Measurements from ENCODE around the gene ASB18.

The ASB18 gene

GRCh38 chr2:236215761-236216333 is 48.4 kb downstream of the ASB18 start:
- Histone ChIP-seq H3K27ac (ENCODE audit: low read depth, low read length) (no peak overlapping the region), H3K4me1 (ENCODE audit: control insufficient read depth, low read depth, low read length) (no peaks in the 10 kb centered on the region), H4K5ac (ENCODE audit: low read length) (no peak overlapping the region), H3K9ac (ENCODE audit: low read length) (no peak overlapping the region), H3K56ac (ENCODE audit: low read length) (no peak overlapping the region), H2BK15ac (replicated peaks; ENCODE audit: low read depth) (no peak overlapping the region), H3K79me1 (ENCODE audit: low read length) (no peaks in the 10 kb centered on the region), H3K4me3 (ENCODE audit: low read length) (no peak overlapping the region), H3K79me2 (ENCODE audit: control insufficient read depth, insufficient read depth, low read length) (no peaks in the 10 kb centered on the region), H3K18ac (ENCODE audit: low read length) (no peak overlapping the region), H2AK5ac (ENCODE audit: low read length) (no peak overlapping the region), H3K36me3 (ENCODE audit: control insufficient read depth, insufficient read depth, low read length) (no peaks in the 10 kb centered on the region), H3K4ac (ENCODE audit: low read depth, low read length) (no peak overlapping the region), H2BK120ac (ENCODE audit: low read depth, low read length) (no peak overlapping the region), H2BK5ac (ENCODE audit: low read length) (no peak overlapping the region), H3K4me2 (ENCODE audit: low read length) (no peak overlapping the region), H3K23ac (ENCODE audit: low read length) (no peak overlapping the region), H3K27me3 (ENCODE audit: insufficient read depth, low read length, poor library complexity) (no peaks in the 10 kb centered on the region), H4K8ac (ENCODE audit: low read depth, low read length) (no peak overlapping the region)
- WGBS (ENCODE audit: extremely low coverage, insufficient coverage, low lambda C conversion rate): no CpG with 5 or more reads among the region's 12 CpGs
- DNase-seq: no peak

GRCh38 chr2:236215196-236215595 is 49.0 kb downstream of the ASB18 start:
- H3K36me3 ChIP-seq (ENCODE audit: control insufficient read depth, insufficient read depth, low read length): no peaks in the 10 kb centered on the region
- no peaks in the 10 kb centered on the region for H3K79me2 ChIP-seq (ENCODE audit: control insufficient read depth, insufficient read depth, low read length)
- H2AK5ac ChIP-seq (ENCODE audit: low read length): no peak overlapping the region
- H2BK5ac ChIP-seq (ENCODE audit: low read length): no peak overlapping the region
- no peak overlapping the region for H3K4ac ChIP-seq (ENCODE audit: low read depth, low read length)
- H3K18ac ChIP-seq (ENCODE audit: low read length): no peak overlapping the region
- H3K27ac ChIP-seq (ENCODE audit: low read depth, low read length): no peak overlapping the region
- H3K9ac ChIP-seq (ENCODE audit: low read length): no peak overlapping the region
- no peak overlapping the region for H4K8ac ChIP-seq (ENCODE audit: low read depth, low read length)
- no peak overlapping the region for H3K56ac ChIP-seq (ENCODE audit: low read length)
- H3K4me3 ChIP-seq (ENCODE audit: low read length): no peak overlapping the region
- no peaks in the 10 kb centered on the region for H3K4me1 ChIP-seq (ENCODE audit: control insufficient read depth, low read depth, low read length)
- no peak overlapping the region for H3K23ac ChIP-seq (ENCODE audit: low read length)
- H4K5ac ChIP-seq (ENCODE audit: low read length): no peak overlapping the region
- H3K27me3 ChIP-seq (ENCODE audit: insufficient read depth, low read length, poor library complexity): no peaks in the 10 kb centered on the region
- DNase-seq: no peak
- H2BK15ac ChIP-seq (replicated peaks; ENCODE audit: low read depth): no peak overlapping the region
- WGBS (ENCODE audit: extremely low coverage, insufficient coverage, low lambda C conversion rate): no CpG with 5 or more reads among the region's 6 CpGs
- H2BK120ac ChIP-seq (ENCODE audit: low read depth, low read length): no peak overlapping the region
- no peak overlapping the region for H3K4me2 ChIP-seq (ENCODE audit: low read length)
- H3K79me1 ChIP-seq (ENCODE audit: low read length): no peaks in the 10 kb centered on the region

GRCh38 chr2:236214376-236214995 is 49.7 kb downstream of the ASB18 start:
- no peaks in the 10 kb centered on the region for H3K36me3 ChIP-seq (ENCODE audit: control insufficient read depth, insufficient read depth, low read length)
- H4K5ac ChIP-seq (ENCODE audit: low read length): no peak overlapping the region
- H3K4me2 ChIP-seq (ENCODE audit: low read length): no peak overlapping the region
- H2BK120ac ChIP-seq (ENCODE audit: low read depth, low read length): no peak overlapping the region
- WGBS (ENCODE audit: extremely low coverage, insufficient coverage, low lambda C conversion rate): no CpG with 5 or more reads among the region's 92 CpGs
- no peak overlapping the region for H3K4me3 ChIP-seq (ENCODE audit: low read length)
- no peaks in the 10 kb centered on the region for H3K79me2 ChIP-seq (ENCODE audit: control insufficient read depth, insufficient read depth, low read length)
- H3K4me1 ChIP-seq (ENCODE audit: control insufficient read depth, low read depth, low read length): no peaks in the 10 kb centered on the region
- no peak overlapping the region for H3K56ac ChIP-seq (ENCODE audit: low read length)
- no peak overlapping the region for H2AK5ac ChIP-seq (ENCODE audit: low read length)
- H3K79me1 ChIP-seq (ENCODE audit: low read length): no peaks in the 10 kb centered on the region
- H3K27ac ChIP-seq (ENCODE audit: low read depth, low read length): no peak overlapping the region
- no peak overlapping the region for H2BK5ac ChIP-seq (ENCODE audit: low read length)
- no peak overlapping the region for H3K18ac ChIP-seq (ENCODE audit: low read length)
- no peak for DNase-seq
- H2BK15ac ChIP-seq (replicated peaks; ENCODE audit: low read depth): no peak overlapping the region
- H4K8ac ChIP-seq (ENCODE audit: low read depth, low read length): no peak overlapping the region
- H3K27me3 ChIP-seq (ENCODE audit: insufficient read depth, low read length, poor library complexity): no peaks in the 10 kb centered on the region
- no peak overlapping the region for H3K23ac ChIP-seq (ENCODE audit: low read length)
- H3K4ac ChIP-seq (ENCODE audit: low read depth, low read length): no peak overlapping the region
- no peak overlapping the region for H3K9ac ChIP-seq (ENCODE audit: low read length)

- no peaks in the 10 kb centered on the region for H3K79me2 ChIP-seq (ENCODE audit: control insufficient read depth, insufficient read depth, low read length)
- H2BK5ac ChIP-seq (ENCODE audit: low read length): no peak overlapping the region
- no peak overlapping the region for H3K4ac ChIP-seq (ENCODE audit: low read depth, low read length)
- no peak overlapping the region for H3K4me3 ChIP-seq (ENCODE audit: low read length)
- H3K4me2 ChIP-seq (ENCODE audit: low read length): no peak overlapping the region
- no peaks in the 10 kb centered on the region for H3K79me1 ChIP-seq (ENCODE audit: low read length)
- no peak overlapping the region for H3K27ac ChIP-seq (ENCODE audit: low read depth, low read length)
- no peak overlapping the region for H3K56ac ChIP-seq (ENCODE audit: low read length)
- H4K5ac ChIP-seq (ENCODE audit: low read length): no peak overlapping the region
- H3K4me1 ChIP-seq (ENCODE audit: control insufficient read depth, low read depth, low read length): no peaks in the 10 kb centered on the region
- no peak overlapping the region for H3K9ac ChIP-seq (ENCODE audit: low read length)
- H4K8ac ChIP-seq (ENCODE audit: low read depth, low read length): no peak overlapping the region
- H2BK15ac ChIP-seq (replicated peaks; ENCODE audit: low read depth): no peak overlapping the region
- no peak for DNase-seq
- H3K36me3 ChIP-seq (ENCODE audit: control insufficient read depth, insufficient read depth, low read length): no peaks in the 10 kb centered on the region
- no peak overlapping the region for H2AK5ac ChIP-seq (ENCODE audit: low read length)
- H2BK120ac ChIP-seq (ENCODE audit: low read depth, low read length): no peak overlapping the region
- WGBS (ENCODE audit: extremely low coverage, insufficient coverage, low lambda C conversion rate): no CpG with 5 or more reads among the region's 25 CpGs
- H3K23ac ChIP-seq (ENCODE audit: low read length): no peak overlapping the region
- H3K27me3 ChIP-seq (ENCODE audit: insufficient read depth, low read length, poor library complexity): no peaks in the 10 kb centered on the region
- no peak overlapping the region for H3K18ac ChIP-seq (ENCODE audit: low read length)
Measured at GRCh38 chr2:236211296-236211695, 52.9 kb downstream of the ASB18 start.

DNA sequence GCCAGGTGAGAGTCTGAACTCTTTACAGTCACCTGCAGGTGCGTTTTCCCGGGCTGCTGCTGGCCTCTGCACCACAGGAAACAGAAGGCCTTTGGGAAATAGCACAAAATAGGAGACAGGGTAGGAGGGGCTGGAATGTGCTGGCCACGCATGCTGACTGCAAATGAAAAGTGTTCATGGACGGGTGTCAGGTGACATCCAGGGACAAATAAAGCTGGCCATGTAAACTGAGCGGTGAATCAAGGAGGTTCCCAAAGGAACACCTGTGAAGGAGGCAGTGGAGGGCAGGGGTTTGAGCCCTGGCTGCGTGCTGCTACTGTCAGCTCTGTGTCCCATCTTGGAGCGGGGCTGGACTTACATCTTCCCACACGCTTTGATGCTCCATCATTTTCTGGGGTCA is 53.7 kb downstream of the ASB18 start:
- WGBS (ENCODE audit: extremely low coverage, insufficient coverage, low lambda C conversion rate): no CpG with 5 or more reads among the region's 8 CpGs
- Histone ChIP-seq H3K18ac (ENCODE audit: low read length) (no peak overlapping the region), H3K36me3 (ENCODE audit: control insufficient read depth, insufficient read depth, low read length) (no peaks in the 10 kb centered on the region), H3K56ac (ENCODE audit: low read length) (no peak overlapping the region), H3K4ac (ENCODE audit: low read depth, low read length) (no peak overlapping the region), H3K79me2 (ENCODE audit: control insufficient read depth, insufficient read depth, low read length) (no peaks in the 10 kb centered on the region), H3K27ac (ENCODE audit: low read depth, low read length) (no peak overlapping the region), H3K4me3 (ENCODE audit: low read length) (no peak overlapping the region), H2BK15ac (replicated peaks; ENCODE audit: low read depth) (no peak overlapping the region), H2BK5ac (ENCODE audit: low read length) (no peak overlapping the region), H3K79me1 (ENCODE audit: low read length) (no peaks in the 10 kb centered on the region), H4K8ac (ENCODE audit: low read depth, low read length) (no peak overlapping the region), H3K4me2 (ENCODE audit: low read length) (no peak overlapping the region), H2AK5ac (ENCODE audit: low read length) (no peak overlapping the region), H3K27me3 (ENCODE audit: insufficient read depth, low read length, poor library complexity) (no peaks in the 10 kb centered on the region), H2BK120ac (ENCODE audit: low read depth, low read length) (no peak overlapping the region), H3K4me1 (ENCODE audit: control insufficient read depth, low read depth, low read length) (no peaks in the 10 kb centered on the region), H3K23ac (ENCODE audit: low read length) (no peak overlapping the region), H4K5ac (ENCODE audit: low read length) (no peak overlapping the region), H3K9ac (ENCODE audit: low read length) (no peak overlapping the region)
- peak; percentile 23 for DNase-seq

DNA sequence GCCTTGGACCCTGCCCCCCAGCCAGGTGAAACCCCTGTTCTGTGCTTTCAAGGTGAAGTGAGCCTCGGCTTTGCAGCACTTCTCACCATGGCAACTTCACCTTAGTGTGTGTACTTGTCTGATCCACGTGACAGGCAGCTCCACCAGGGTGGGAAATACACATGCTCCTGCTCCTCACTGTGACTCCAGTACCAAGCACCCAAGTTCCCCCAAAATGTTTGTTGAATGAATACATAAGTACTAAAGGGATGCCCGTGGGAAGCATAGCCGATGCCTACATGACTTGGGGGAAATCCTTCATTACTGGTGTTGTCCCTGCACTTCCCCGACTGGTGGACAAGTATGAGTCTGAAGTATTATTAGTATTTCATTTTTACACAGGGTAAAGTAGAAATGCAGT is 54.2 kb downstream of the ASB18 start:
- no CpG with 5 or more reads among the region's 5 CpGs for WGBS (ENCODE audit: extremely low coverage, insufficient coverage, low lambda C conversion rate)
- H3K9ac ChIP-seq (ENCODE audit: low read length): no peak overlapping the region

More for the DNA sequence above, 54.2 kb downstream of the ASB18 start:
- H2BK5ac ChIP-seq (ENCODE audit: low read length): no peak overlapping the region
- H3K4me1 ChIP-seq (ENCODE audit: control insufficient read depth, low read depth, low read length): no peaks in the 10 kb centered on the region
- no peak overlapping the region for H3K4ac ChIP-seq (ENCODE audit: low read depth, low read length)
- H3K4me2 ChIP-seq (ENCODE audit: low read length): no peak overlapping the region
- H3K4me3 ChIP-seq (ENCODE audit: low read length): no peak overlapping the region
- no peaks in the 10 kb centered on the region for H3K79me1 ChIP-seq (ENCODE audit: low read length)
- no peak overlapping the region for H4K8ac ChIP-seq (ENCODE audit: low read depth, low read length)
- H2BK120ac ChIP-seq (ENCODE audit: low read depth, low read length): no peak overlapping the region
- no peak overlapping the region for H3K23ac ChIP-seq (ENCODE audit: low read length)
- no peak overlapping the region for H2AK5ac ChIP-seq (ENCODE audit: low read length)
- H2BK15ac ChIP-seq (replicated peaks; ENCODE audit: low read depth): no peak overlapping the region
- H3K27me3 ChIP-seq (ENCODE audit: insufficient read depth, low read length, poor library complexity): no peaks in the 10 kb centered on the region
- no peak overlapping the region for H3K27ac ChIP-seq (ENCODE audit: low read depth, low read length)
- H3K18ac ChIP-seq (ENCODE audit: low read length): no peak overlapping the region
- no peak overlapping the region for H3K56ac ChIP-seq (ENCODE audit: low read length)
- no peaks in the 10 kb centered on the region for H3K36me3 ChIP-seq (ENCODE audit: control insufficient read depth, insufficient read depth, low read length)
- no peaks in the 10 kb centered on the region for H3K79me2 ChIP-seq (ENCODE audit: control insufficient read depth, insufficient read depth, low read length)
- DNase-seq: no peak
- no peak overlapping the region for H4K5ac ChIP-seq (ENCODE audit: low read length)
